Gastroesophageal sphincter (tissue), 3 donors: ENCODE results near the gene SLC1A3.

Source experiments
- EP300 ChIP-seq: sonication (generic); formaldehyde crosslinking; IDR thresholded peaks from one replicate; pipeline ENCODE4 v1.6.1; 2017; ENCODE audit warnings: antibody characterized with exemption, mild to moderate bottlenecking
- POLR2A ChIP-seq, 2 donors: fragments of 450-650 bp; IDR thresholded peaks; one replicate each; pipeline ENCODE4 v1.6.1; 2017; ENCODE audit warnings: antibody characterized with exemption in 2 of 2, mild to moderate bottlenecking in 2 of 2, moderate library complexity in 1 of 2
- POLR2AphosphoS5 ChIP-seq: sonication (generic); formaldehyde crosslinking; IDR thresholded peaks from one replicate; pipeline ENCODE4 v1.6.1; 2017; ENCODE audit warnings: antibody characterized with exemption
- TF ChIP-seq, protein P1 (sequence below), 4 experiments: fragments of 200-600 bp in 2 of 4; fragments of 450-650 bp in 2 of 4; sonication (generic) in 1 of 4; IDR thresholded peaks; one replicate each; pipeline ENCODE4 v1.5.1; 2017 to 2019; ENCODE audit warnings: antibody characterized with exemption in 4 of 4, mild to moderate bottlenecking in 2 of 4, moderate library complexity in 2 of 4

DNA sequence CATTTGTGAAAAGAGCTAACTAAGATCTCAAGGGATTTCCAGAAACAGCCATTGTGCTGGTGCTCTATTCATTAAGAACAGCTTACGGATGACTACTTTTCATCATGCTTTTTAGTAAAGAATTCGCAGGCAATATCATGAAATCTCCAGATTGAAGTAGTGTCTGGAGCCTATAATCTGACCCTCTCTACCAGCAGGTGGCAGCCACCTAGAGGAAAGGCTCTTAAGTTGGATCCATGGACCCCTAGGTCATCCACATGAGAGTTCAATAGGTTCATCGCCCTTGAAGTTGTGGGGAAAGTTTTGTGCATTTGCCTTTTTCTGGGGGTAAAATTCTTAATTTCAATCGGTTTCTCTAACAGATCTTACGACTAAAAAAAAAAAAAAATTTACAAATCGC is 82.3 kb downstream of the SLC1A3 start:
- TF ChIP-seq, protein P1, sequence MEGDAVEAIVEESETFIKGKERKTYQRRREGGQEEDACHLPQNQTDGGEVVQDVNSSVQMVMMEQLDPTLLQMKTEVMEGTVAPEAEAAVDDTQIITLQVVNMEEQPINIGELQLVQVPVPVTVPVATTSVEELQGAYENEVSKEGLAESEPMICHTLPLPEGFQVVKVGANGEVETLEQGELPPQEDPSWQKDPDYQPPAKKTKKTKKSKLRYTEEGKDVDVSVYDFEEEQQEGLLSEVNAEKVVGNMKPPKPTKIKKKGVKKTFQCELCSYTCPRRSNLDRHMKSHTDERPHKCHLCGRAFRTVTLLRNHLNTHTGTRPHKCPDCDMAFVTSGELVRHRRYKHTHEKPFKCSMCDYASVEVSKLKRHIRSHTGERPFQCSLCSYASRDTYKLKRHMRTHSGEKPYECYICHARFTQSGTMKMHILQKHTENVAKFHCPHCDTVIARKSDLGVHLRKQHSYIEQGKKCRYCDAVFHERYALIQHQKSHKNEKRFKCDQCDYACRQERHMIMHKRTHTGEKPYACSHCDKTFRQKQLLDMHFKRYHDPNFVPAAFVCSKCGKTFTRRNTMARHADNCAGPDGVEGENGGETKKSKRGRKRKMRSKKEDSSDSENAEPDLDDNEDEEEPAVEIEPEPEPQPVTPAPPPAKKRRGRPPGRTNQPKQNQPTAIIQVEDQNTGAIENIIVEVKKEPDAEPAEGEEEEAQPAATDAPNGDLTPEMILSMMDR (IDR thresholded peaks at IDR 0.05): no peak
- TF ChIP-seq POLR2A (IDR thresholded peaks at IDR 0.05) (no peak), POLR2AphosphoS5 (no peak), EP300 (no peak)
